ENCODE results near the gene MS4A1. TPM values are rescaled to one million over a fixed set of nuclear protein-coding genes. Genes with fewer than 3 reads are reported as not detected.

The MS4A1 gene
- total and polyA plus RNA-seq, 2 of the 8 experiments (the other 6 are each of a cell fraction or from before 2014, with no cell fraction given): not detected

DNA sequence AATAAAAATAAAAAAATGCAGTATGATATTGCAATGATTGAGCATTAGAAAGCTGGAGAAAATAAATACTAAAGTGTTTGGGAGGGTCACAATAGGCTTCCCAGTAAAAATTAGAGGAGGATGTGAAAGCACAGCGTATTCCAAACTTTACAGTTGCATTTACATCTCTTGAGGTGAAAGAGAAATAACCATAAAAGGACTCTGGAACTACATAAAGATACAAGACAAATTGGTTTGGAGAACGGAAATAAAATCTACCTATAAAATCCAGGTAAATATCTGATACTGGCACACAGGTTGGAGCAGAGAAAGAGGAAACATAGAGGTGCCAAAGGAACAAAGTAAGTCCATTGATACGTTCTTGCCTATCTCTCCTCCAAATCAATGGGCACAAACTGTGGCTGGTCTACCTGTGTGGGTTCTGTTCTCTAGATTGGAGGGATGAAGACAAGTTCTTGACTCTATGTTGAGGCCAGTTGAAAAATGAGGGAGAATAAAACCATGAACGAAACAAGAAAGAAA lies 36.9 kb downstream of the MS4A1 start, which contains the start of gene MS4A12 (continued):
- TF ChIP-seq, protein P1, sequence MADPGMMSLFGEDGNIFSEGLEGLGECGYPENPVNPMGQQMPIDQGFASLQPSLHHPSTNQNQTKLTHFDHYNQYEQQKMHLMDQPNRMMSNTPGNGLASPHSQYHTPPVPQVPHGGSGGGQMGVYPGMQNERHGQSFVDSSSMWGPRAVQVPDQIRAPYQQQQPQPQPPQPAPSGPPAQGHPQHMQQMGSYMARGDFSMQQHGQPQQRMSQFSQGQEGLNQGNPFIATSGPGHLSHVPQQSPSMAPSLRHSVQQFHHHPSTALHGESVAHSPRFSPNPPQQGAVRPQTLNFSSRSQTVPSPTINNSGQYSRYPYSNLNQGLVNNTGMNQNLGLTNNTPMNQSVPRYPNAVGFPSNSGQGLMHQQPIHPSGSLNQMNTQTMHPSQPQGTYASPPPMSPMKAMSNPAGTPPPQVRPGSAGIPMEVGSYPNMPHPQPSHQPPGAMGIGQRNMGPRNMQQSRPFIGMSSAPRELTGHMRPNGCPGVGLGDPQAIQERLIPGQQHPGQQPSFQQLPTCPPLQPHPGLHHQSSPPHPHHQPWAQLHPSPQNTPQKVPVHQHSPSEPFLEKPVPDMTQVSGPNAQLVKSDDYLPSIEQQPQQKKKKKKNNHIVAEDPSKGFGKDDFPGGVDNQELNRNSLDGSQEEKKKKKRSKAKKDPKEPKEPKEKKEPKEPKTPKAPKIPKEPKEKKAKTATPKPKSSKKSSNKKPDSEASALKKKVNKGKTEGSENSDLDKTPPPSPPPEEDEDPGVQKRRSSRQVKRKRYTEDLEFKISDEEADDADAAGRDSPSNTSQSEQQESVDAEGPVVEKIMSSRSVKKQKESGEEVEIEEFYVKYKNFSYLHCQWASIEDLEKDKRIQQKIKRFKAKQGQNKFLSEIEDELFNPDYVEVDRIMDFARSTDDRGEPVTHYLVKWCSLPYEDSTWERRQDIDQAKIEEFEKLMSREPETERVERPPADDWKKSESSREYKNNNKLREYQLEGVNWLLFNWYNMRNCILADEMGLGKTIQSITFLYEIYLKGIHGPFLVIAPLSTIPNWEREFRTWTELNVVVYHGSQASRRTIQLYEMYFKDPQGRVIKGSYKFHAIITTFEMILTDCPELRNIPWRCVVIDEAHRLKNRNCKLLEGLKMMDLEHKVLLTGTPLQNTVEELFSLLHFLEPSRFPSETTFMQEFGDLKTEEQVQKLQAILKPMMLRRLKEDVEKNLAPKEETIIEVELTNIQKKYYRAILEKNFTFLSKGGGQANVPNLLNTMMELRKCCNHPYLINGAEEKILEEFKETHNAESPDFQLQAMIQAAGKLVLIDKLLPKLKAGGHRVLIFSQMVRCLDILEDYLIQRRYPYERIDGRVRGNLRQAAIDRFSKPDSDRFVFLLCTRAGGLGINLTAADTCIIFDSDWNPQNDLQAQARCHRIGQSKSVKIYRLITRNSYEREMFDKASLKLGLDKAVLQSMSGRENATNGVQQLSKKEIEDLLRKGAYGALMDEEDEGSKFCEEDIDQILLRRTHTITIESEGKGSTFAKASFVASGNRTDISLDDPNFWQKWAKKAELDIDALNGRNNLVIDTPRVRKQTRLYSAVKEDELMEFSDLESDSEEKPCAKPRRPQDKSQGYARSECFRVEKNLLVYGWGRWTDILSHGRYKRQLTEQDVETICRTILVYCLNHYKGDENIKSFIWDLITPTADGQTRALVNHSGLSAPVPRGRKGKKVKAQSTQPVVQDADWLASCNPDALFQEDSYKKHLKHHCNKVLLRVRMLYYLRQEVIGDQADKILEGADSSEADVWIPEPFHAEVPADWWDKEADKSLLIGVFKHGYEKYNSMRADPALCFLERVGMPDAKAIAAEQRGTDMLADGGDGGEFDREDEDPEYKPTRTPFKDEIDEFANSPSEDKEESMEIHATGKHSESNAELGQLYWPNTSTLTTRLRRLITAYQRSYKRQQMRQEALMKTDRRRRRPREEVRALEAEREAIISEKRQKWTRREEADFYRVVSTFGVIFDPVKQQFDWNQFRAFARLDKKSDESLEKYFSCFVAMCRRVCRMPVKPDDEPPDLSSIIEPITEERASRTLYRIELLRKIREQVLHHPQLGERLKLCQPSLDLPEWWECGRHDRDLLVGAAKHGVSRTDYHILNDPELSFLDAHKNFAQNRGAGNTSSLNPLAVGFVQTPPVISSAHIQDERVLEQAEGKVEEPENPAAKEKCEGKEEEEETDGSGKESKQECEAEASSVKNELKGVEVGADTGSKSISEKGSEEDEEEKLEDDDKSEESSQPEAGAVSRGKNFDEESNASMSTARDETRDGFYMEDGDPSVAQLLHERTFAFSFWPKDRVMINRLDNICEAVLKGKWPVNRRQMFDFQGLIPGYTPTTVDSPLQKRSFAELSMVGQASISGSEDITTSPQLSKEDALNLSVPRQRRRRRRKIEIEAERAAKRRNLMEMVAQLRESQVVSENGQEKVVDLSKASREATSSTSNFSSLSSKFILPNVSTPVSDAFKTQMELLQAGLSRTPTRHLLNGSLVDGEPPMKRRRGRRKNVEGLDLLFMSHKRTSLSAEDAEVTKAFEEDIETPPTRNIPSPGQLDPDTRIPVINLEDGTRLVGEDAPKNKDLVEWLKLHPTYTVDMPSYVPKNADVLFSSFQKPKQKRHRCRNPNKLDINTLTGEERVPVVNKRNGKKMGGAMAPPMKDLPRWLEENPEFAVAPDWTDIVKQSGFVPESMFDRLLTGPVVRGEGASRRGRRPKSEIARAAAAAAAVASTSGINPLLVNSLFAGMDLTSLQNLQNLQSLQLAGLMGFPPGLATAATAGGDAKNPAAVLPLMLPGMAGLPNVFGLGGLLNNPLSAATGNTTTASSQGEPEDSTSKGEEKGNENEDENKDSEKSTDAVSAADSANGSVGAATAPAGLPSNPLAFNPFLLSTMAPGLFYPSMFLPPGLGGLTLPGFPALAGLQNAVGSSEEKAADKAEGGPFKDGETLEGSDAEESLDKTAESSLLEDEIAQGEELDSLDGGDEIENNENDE (IDR thresholded peaks at IDR 0.05; ENCODE audit: insufficient replicate concordance, low read length): no peak
- TF ChIP-seq ASH2L (IDR thresholded peaks at IDR 0.05; ENCODE audit: low read length): no peak
- no peak for TF ChIP-seq HDAC6 (IDR thresholded peaks at IDR 0.05; ENCODE audit: low read depth, low read length)
- no peak for TF ChIP-seq CHD1 (IDR thresholded peaks at IDR 0.05; ENCODE audit: low read depth, low read length)
- TF ChIP-seq, protein P2, sequence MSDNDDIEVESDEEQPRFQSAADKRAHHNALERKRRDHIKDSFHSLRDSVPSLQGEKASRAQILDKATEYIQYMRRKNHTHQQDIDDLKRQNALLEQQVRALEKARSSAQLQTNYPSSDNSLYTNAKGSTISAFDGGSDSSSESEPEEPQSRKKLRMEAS (IDR thresholded peaks at IDR 0.05): no peak
- no peak for TF ChIP-seq JUN (IDR thresholded peaks at IDR 0.05; ENCODE audit: low read depth, low read length)
- TF ChIP-seq SIRT6 (IDR thresholded peaks at IDR 0.05; ENCODE audit: low read length): no peak
- TF ChIP-seq SRF (IDR thresholded peaks at IDR 0.05; ENCODE audit: low read depth, low read length): no peak
- no peak for TF ChIP-seq SP1 (IDR thresholded peaks at IDR 0.05; ENCODE audit: low read depth, low read length)

Measured in H1 (cell line).